CD4-positive, alpha-beta memory T cell (primary cell): ENCODE measurements around the gene HAUS7. TPM values are rescaled to one million over a fixed set of nuclear protein-coding genes. Genes with fewer than 3 reads are reported as not detected.

Source experiments
- CTCF ChIA-PET: fragments of 350-600 bp; sonication (Branson Sonifier 250); formaldehyde crosslinking; loops from one replicate; lab custom pipeline; 2021; ENCODE audit warnings: inconsistent platforms; ENCODE audit not compliant: partially characterized antibody; lab: Charles Lee
- POLR2A ChIA-PET: fragments of 350-600 bp; sonication (Branson Sonifier 250); formaldehyde crosslinking; loops from one replicate; lab custom pipeline; 2021; ENCODE audit not compliant: partially characterized antibody; lab: Charles Lee
- DNase-seq, 5 donors: peaks; one replicate each; pipeline versions ENCODE4 v3.0.0 to v3.0.0-alpha.2; 2020 to 2022; ENCODE audit warnings: mixed read lengths in 1 of 5
- H3K27ac ChIP-seq: one replicate; pipeline ENCODE4 v1.7.0; 2013; ENCODE audit warnings: low read depth, low read length
- H3K27me3 ChIP-seq: 2 replicates; pipeline ENCODE4 v1.7.0; 2013; ENCODE audit warnings: mild to moderate bottlenecking, low read length, moderate library complexity; ENCODE audit not compliant: insufficient read depth
- H3K36me3 ChIP-seq: 2 replicates; pipeline ENCODE4 v1.7.0; 2013; ENCODE audit warnings: mild to moderate bottlenecking, low read length, moderate library complexity; ENCODE audit not compliant: insufficient read depth
- H3K4me1 ChIP-seq: 2 replicates; pipeline ENCODE4 v1.7.0; 2013; ENCODE audit warnings: mild to moderate bottlenecking, low read length, moderate library complexity; ENCODE audit not compliant: insufficient read depth
- H3K4me3 ChIP-seq, 2 donors: one replicate each; pipeline ENCODE4 v1.7.0; 2013; ENCODE audit warnings: low read length in 2 of 2, mild to moderate bottlenecking in 1 of 2
- H3K9me3 ChIP-seq, 2 donors: one replicate each; pipeline ENCODE4 v1.7.0; 2013; ENCODE audit warnings: low read length in 2 of 2, control low read depth in 1 of 2; ENCODE audit not compliant: control insufficient read depth in 1 of 2
- H3K27ac Mint-ChIP-seq, 7 donors: one replicate each; pipeline ENCODE4 v1.8.0; 2020 to 2021; ENCODE audit warnings: mixed read lengths in 7 of 7, mild to moderate bottlenecking in 6 of 7, inconsistent platforms in 3 of 7, moderate library complexity in 3 of 7
- H3K27me3 Mint-ChIP-seq, 2 donors: one replicate each; pipeline ENCODE4 v1.8.0; 2020 to 2021; ENCODE audit warnings: mixed read lengths in 2 of 2
- H3K36me3 Mint-ChIP-seq, 2 donors: one replicate each; pipeline ENCODE4 v1.8.0; 2020 to 2021; ENCODE audit warnings: mixed read lengths in 2 of 2, inconsistent platforms in 1 of 2, mild to moderate bottlenecking in 1 of 2
- H3K4me1 Mint-ChIP-seq, 4 donors: one replicate each; pipeline ENCODE4 v1.8.0; 2020 to 2021; ENCODE audit warnings: mixed read lengths in 4 of 4, mild to moderate bottlenecking in 1 of 4
- H3K4me3 Mint-ChIP-seq, 8 donors: one replicate each; pipeline ENCODE4 v1.8.0; 2020 to 2021; ENCODE audit warnings: mixed read lengths in 8 of 8, mild to moderate bottlenecking in 7 of 8, moderate library complexity in 6 of 8, inconsistent platforms in 3 of 8
- H3K9me3 Mint-ChIP-seq, 8 donors: one replicate each; pipeline ENCODE4 v1.8.0; 2020 to 2021; ENCODE audit warnings: mixed read lengths in 8 of 8, mild to moderate bottlenecking in 5 of 8, inconsistent platforms in 3 of 8, moderate library complexity in 1 of 8
- intact Hi-C: fragments of 100-400 bp; cut with micrococcal nuclease; formaldehyde crosslinking; loops from one replicate; pipeline ENCODE4 v1.15.1; 2023
- polyA plus RNA-seq, 2 donors: library from polyadenylated mRNA; unstranded; fragments of 300-500 nt; fragmentation: Illumina TruSeq; gene quantifications; one replicate each; pipeline ENCODE4 v1.2.3, GENCODE V29; 2021
- total RNA-seq, 2 experiments: library from RNA; stranded (reverse); gene quantifications; one replicate each; pipeline ENCODE4 v1.2.3, GENCODE V29; 2021

HAUS7 gene
- total and polyA plus RNA-seq, 4 experiments from 2014 or later, result 29.7 to 33.8 (median 31.8) TPM

GRCh38 chrX:153401133-153401764 lies 69.1 kb downstream of the HAUS7 start, which contains the start of gene PNMA6E:
PNMA6E (minus strand) TSS chrX:153401350; CDS start chrX:153398849, 2,501 bp downstream.
- no peak within 1 kb of the TSS for H3K4me3 Mint-ChIP-seq
- Histone ChIP-seq H3K36me3 (no peaks in the 10 kb centered on the region), H3K4me1 (no peaks in the 10 kb centered on the region), H3K4me3 (no peak within 1 kb of the TSS), H3K9me3 (no peaks in the 10 kb centered on the region), H3K27me3 (no peaks in the 10 kb centered on the region), H3K27ac (no peak within 1 kb of the TSS)
- no peaks in the 10 kb centered on the region for H3K36me3 Mint-ChIP-seq
- POLR2A ChIA-PET, result no interaction called here
- no peaks in the 10 kb centered on the region for H3K4me1 Mint-ChIP-seq
- no peaks in the 10 kb centered on the region for H3K27me3 Mint-ChIP-seq
- CTCF ChIA-PET, result no interaction called here
- intact Hi-C loops, result loop anchor here (5.0 kb wide), 1 partner anchor 106 kb away; no protein-coding TSS in a partner anchor
- peaks cover 0 to 2% (median 0%) of the 10 kb centered on the region in 8 donors for H3K9me3 Mint-ChIP-seq
- H3K27ac Mint-ChIP-seq, result peak within 1 kb of the TSS in 1 of 7 donors; percentile 80
- DNase-seq, result no peak

- H3K36me3 ChIP-seq, result no peaks in the 10 kb centered on the region
- CTCF ChIA-PET, result no interaction called here
- Mint-ChIP-seq H3K27ac (no peak overlapping the region), H3K36me3 (no peaks in the 10 kb centered on the region), H3K27me3 (no peaks in the 10 kb centered on the region), H3K4me3 (no peak overlapping the region), H3K9me3 (peaks cover 0 to 2% (median 0%) of the 10 kb centered on the region in 8 donors), H3K4me1 (peaks cover 0 to 3% (median 0%) of the 10 kb centered on the region in 4 donors)
- DNase-seq, result peak; percentile 26 to 45 (median 39)
- no peaks in the 10 kb centered on the region for H3K4me1 ChIP-seq
- no peaks in the 10 kb centered on the region for H3K9me3 ChIP-seq
- H3K4me3 ChIP-seq, result no peak overlapping the region
- H3K27ac ChIP-seq, result no peak overlapping the region
- POLR2A ChIA-PET, result no interaction called here
- intact Hi-C loops, result loop anchor here (5.0 kb wide), 1 partner anchor 107 kb away; no protein-coding TSS in a partner anchor
- no peaks in the 10 kb centered on the region for H3K27me3 ChIP-seq
Measured at GRCh38 chrX:153400146-153401132, 69.9 kb downstream of the HAUS7 start.

GRCh38 chrX:153398275-153398960 lies 72.0 kb downstream of the HAUS7 start:
- ChIA-PET POLR2A (no interaction called here), CTCF (no interaction called here)
- Histone ChIP-seq H3K9me3 (no peaks in the 10 kb centered on the region), H3K4me1 (no peaks in the 10 kb centered on the region), H3K36me3 (no peaks in the 10 kb centered on the region), H3K27ac (no peak overlapping the region), H3K27me3 (no peaks in the 10 kb centered on the region), H3K4me3 (no peak overlapping the region)
- intact Hi-C loops, result no loop called here
- H3K4me3 Mint-ChIP-seq, result no peak overlapping the region
- H3K4me1 Mint-ChIP-seq, result peaks cover 0 to 19% (median 7%) of the 10 kb centered on the region in 4 donors
- H3K27me3 Mint-ChIP-seq, result no peaks in the 10 kb centered on the region
- H3K27ac Mint-ChIP-seq, result no peak overlapping the region
- DNase-seq, result no peak
- peaks cover 0 to 2% (median 0%) of the 10 kb centered on the region in 8 donors for H3K9me3 Mint-ChIP-seq
- no peaks in the 10 kb centered on the region for H3K36me3 Mint-ChIP-seq

Other genes starting within 250 kb of the HAUS7 start
- not detected for gene PNMA6F, start 148.8 kb downstream of the HAUS7 start, total RNA-seq
- gene PNMA6F, start 148.8 kb downstream of the HAUS7 start, polyA plus RNA-seq, result not detected
- 10 to 100 TPM; 15.3 to 16.1 TPM for gene ZNF275, start 136.4 kb downstream of the HAUS7 start, total RNA-seq
- 1 to 10 TPM; 2.0 to 5.3 TPM for gene ZNF275, start 136.4 kb downstream of the HAUS7 start, polyA plus RNA-seq
- gene PNMA6E, start 69.2 kb downstream of the HAUS7 start, total RNA-seq, result not detected
- gene PNMA6E, start 69.2 kb downstream of the HAUS7 start, polyA plus RNA-seq, result not detected
- under 1 TPM; 0.44 to 0.55 TPM for gene ZFP92, start 59.1 kb downstream of the HAUS7 start, total RNA-seq
- under 1 TPM; 0.03 to 0.18 TPM for gene ZFP92, start 59.1 kb downstream of the HAUS7 start, polyA plus RNA-seq
- 1 to 10 TPM; 4.0 to 4.5 TPM for gene TREX2, start 24.5 kb downstream of the HAUS7 start, total RNA-seq
- gene TREX2, start 24.5 kb downstream of the HAUS7 start, polyA plus RNA-seq, result under 1 TPM in 1 of 2 donors, not detected in 1; 0.63 TPM
- gene BGN, start 24.4 kb upstream of the HAUS7 start, total RNA-seq, result not detected
- not detected for gene BGN, start 24.4 kb upstream of the HAUS7 start, polyA plus RNA-seq
- not detected for gene ATP2B3, start 47.1 kb upstream of the HAUS7 start, total RNA-seq
- under 1 TPM in 1 of 2 donors, not detected in 1; 0.09 TPM for gene ATP2B3, start 47.1 kb upstream of the HAUS7 start, polyA plus RNA-seq
- gene CCNQ, start 128.6 kb upstream of the HAUS7 start, total RNA-seq, result 10 to 100 TPM; 26.1 to 26.3 TPM
- 10 to 100 TPM; 51.2 to 53.6 TPM for gene CCNQ, start 128.6 kb upstream of the HAUS7 start, polyA plus RNA-seq
- gene DUSP9, start 176.6 kb upstream of the HAUS7 start, total RNA-seq, result not detected
- not detected for gene DUSP9, start 176.6 kb upstream of the HAUS7 start, polyA plus RNA-seq
- not detected for gene PNCK, start 203.2 kb upstream of the HAUS7 start, total RNA-seq
- gene PNCK, start 203.2 kb upstream of the HAUS7 start, polyA plus RNA-seq, result not detected
- gene SLC6A8, start 217.3 kb upstream of the HAUS7 start, total RNA-seq, result 1 to 10 TPM in 1 of 2 experiments, under 1 TPM in 1; 0.84 to 1.4 TPM
- under 1 TPM; 0.11 to 0.21 TPM for gene SLC6A8, start 217.3 kb upstream of the HAUS7 start, polyA plus RNA-seq